CD4-positive, alpha-beta memory T cell (primary cell): ENCODE results near the gene STAMBP. TPM values are rescaled to one million over a fixed set of nuclear protein-coding genes. Genes with fewer than 3 reads are reported as not detected.

Source experiments
- CTCF ChIA-PET: fragments of 350-600 bp; sonication (Branson Sonifier 250); formaldehyde crosslinking; loops from one replicate; lab custom pipeline; 2021; ENCODE audit warnings: inconsistent platforms; ENCODE audit not compliant: partially characterized antibody; lab: Charles Lee
- POLR2A ChIA-PET: fragments of 350-600 bp; sonication (Branson Sonifier 250); formaldehyde crosslinking; loops from one replicate; lab custom pipeline; 2021; ENCODE audit not compliant: partially characterized antibody; lab: Charles Lee
- DNase-seq, 5 donors: peaks; one replicate each; pipeline versions ENCODE4 v3.0.0 to v3.0.0-alpha.2; 2020 to 2022; ENCODE audit warnings: mixed read lengths in 1 of 5
- H3K27ac ChIP-seq: one replicate; pipeline ENCODE4 v1.7.0; 2013; ENCODE audit warnings: low read depth, low read length
- H3K27me3 ChIP-seq: 2 replicates; pipeline ENCODE4 v1.7.0; 2013; ENCODE audit warnings: mild to moderate bottlenecking, low read length, moderate library complexity; ENCODE audit not compliant: insufficient read depth
- H3K36me3 ChIP-seq: 2 replicates; pipeline ENCODE4 v1.7.0; 2013; ENCODE audit warnings: mild to moderate bottlenecking, low read length, moderate library complexity; ENCODE audit not compliant: insufficient read depth
- H3K4me1 ChIP-seq: 2 replicates; pipeline ENCODE4 v1.7.0; 2013; ENCODE audit warnings: mild to moderate bottlenecking, low read length, moderate library complexity; ENCODE audit not compliant: insufficient read depth
- H3K4me3 ChIP-seq, 2 donors: one replicate each; pipeline ENCODE4 v1.7.0; 2013; ENCODE audit warnings: low read length in 2 of 2, mild to moderate bottlenecking in 1 of 2
- H3K9me3 ChIP-seq, 2 donors: one replicate each; pipeline ENCODE4 v1.7.0; 2013; ENCODE audit warnings: low read length in 2 of 2, control low read depth in 1 of 2; ENCODE audit not compliant: control insufficient read depth in 1 of 2
- H3K27ac Mint-ChIP-seq, 7 donors: one replicate each; pipeline ENCODE4 v1.8.0; 2020 to 2021; ENCODE audit warnings: mixed read lengths in 7 of 7, mild to moderate bottlenecking in 6 of 7, inconsistent platforms in 3 of 7, moderate library complexity in 3 of 7
- H3K27me3 Mint-ChIP-seq, 2 donors: one replicate each; pipeline ENCODE4 v1.8.0; 2020 to 2021; ENCODE audit warnings: mixed read lengths in 2 of 2
- H3K36me3 Mint-ChIP-seq, 2 donors: one replicate each; pipeline ENCODE4 v1.8.0; 2020 to 2021; ENCODE audit warnings: mixed read lengths in 2 of 2, inconsistent platforms in 1 of 2, mild to moderate bottlenecking in 1 of 2
- H3K4me1 Mint-ChIP-seq, 4 donors: one replicate each; pipeline ENCODE4 v1.8.0; 2020 to 2021; ENCODE audit warnings: mixed read lengths in 4 of 4, mild to moderate bottlenecking in 1 of 4
- H3K4me3 Mint-ChIP-seq, 8 donors: one replicate each; pipeline ENCODE4 v1.8.0; 2020 to 2021; ENCODE audit warnings: mixed read lengths in 8 of 8, mild to moderate bottlenecking in 7 of 8, moderate library complexity in 6 of 8, inconsistent platforms in 3 of 8
- H3K9me3 Mint-ChIP-seq, 8 donors: one replicate each; pipeline ENCODE4 v1.8.0; 2020 to 2021; ENCODE audit warnings: mixed read lengths in 8 of 8, mild to moderate bottlenecking in 5 of 8, inconsistent platforms in 3 of 8, moderate library complexity in 1 of 8
- intact Hi-C: fragments of 100-400 bp; cut with micrococcal nuclease; formaldehyde crosslinking; loops from one replicate; pipeline ENCODE4 v1.15.1; 2023
- polyA plus RNA-seq, 2 donors: library from polyadenylated mRNA; unstranded; fragments of 300-500 nt; fragmentation: Illumina TruSeq; gene quantifications; one replicate each; pipeline ENCODE4 v1.2.3, GENCODE V29; 2021
- total RNA-seq, 2 experiments: library from RNA; stranded (reverse); gene quantifications; one replicate each; pipeline ENCODE4 v1.2.3, GENCODE V29; 2021

STAMBP gene
- total and polyA plus RNA-seq, 4 experiments from 2014 or later = 34.8 to 49.5 (median 41.7) TPM

- peaks cover 28 to 44% of the 10 kb centered on the region in 2 donors for H3K36me3 Mint-ChIP-seq
Observed at GRCh38 chr2:73832930-73833329, 4.2 kb downstream of the STAMBP start.

GRCh38 chr2:73836141-73836943, 7.6 kb downstream of the STAMBP start:
- H3K4me1 Mint-ChIP-seq = peaks cover 23 to 41% (median 26%) of the 10 kb centered on the region in 4 donors
- peaks cover 37 to 50% of the 10 kb centered on the region in 2 donors for H3K36me3 Mint-ChIP-seq
- Histone ChIP-seq H3K36me3 (peaks cover 3% of the 10 kb centered on the region), H3K4me3 (no peak overlapping the region), H3K27ac (no peak overlapping the region), H3K4me1 (peaks cover 9% of the 10 kb centered on the region), H3K27me3 (no peaks in the 10 kb centered on the region), H3K9me3 (no peaks in the 10 kb centered on the region)
- CTCF ChIA-PET = no interaction called here
- POLR2A ChIA-PET = interaction anchor here (0.6 kb wide), 1 partner anchor 8 kb away, joined by 3 read pairs; the partner anchor contains the start of gene STAMBP
- H3K9me3 Mint-ChIP-seq = peaks cover 0 to 3% (median 0%) of the 10 kb centered on the region in 8 donors
- intact Hi-C loops = no loop called here
- DNase-seq = no peak
- no peak overlapping the region for H3K4me3 Mint-ChIP-seq
- H3K27ac Mint-ChIP-seq = no peak overlapping the region
- no peaks in the 10 kb centered on the region for H3K27me3 Mint-ChIP-seq

More at GRCh38 chr2:73832930-73833329, 4.2 kb downstream of the STAMBP start:
- intact Hi-C loops = no loop called here
- peaks cover 0 to 3% (median 0%) of the 10 kb centered on the region in 8 donors for H3K9me3 Mint-ChIP-seq
- Histone ChIP-seq H3K4me3 (no peak overlapping the region), H3K27me3 (no peaks in the 10 kb centered on the region), H3K27ac (no peak overlapping the region), H3K4me1 (peaks cover 37% of the 10 kb centered on the region), H3K36me3 (peaks cover 3% of the 10 kb centered on the region), H3K9me3 (no peaks in the 10 kb centered on the region)
- no peak for DNase-seq
- peaks cover 36 to 53% (median 38%) of the 10 kb centered on the region in 4 donors for H3K4me1 Mint-ChIP-seq
- H3K27me3 Mint-ChIP-seq = no peaks in the 10 kb centered on the region
- no peak overlapping the region for H3K4me3 Mint-ChIP-seq
- ChIA-PET POLR2A (no interaction called here), CTCF (interaction anchor here (0.6 to 1.3 kb wide), 3 partner anchors 9 to 559 kb away, joined by 3 to 4 read pairs (median 3); no protein-coding TSS in a partner anchor)
- peak overlapping the region in 4 of 7 donors; percentile 1 to 58 (median 34) for H3K27ac Mint-ChIP-seq

- Mint-ChIP-seq H3K27me3 (no peaks in the 10 kb centered on the region), H3K4me3 (no peak overlapping the region), H3K27ac (peak overlapping the region in 5 of 7 donors; percentile 14 to 65 (median 22)), H3K36me3 (peaks cover 29 to 47% of the 10 kb centered on the region in 2 donors), H3K9me3 (no peaks in the 10 kb centered on the region), H3K4me1 (peaks cover 16 to 37% (median 23%) of the 10 kb centered on the region in 4 donors)
- Histone ChIP-seq H3K9me3 (no peaks in the 10 kb centered on the region), H3K4me3 (no peak overlapping the region), H3K36me3 (peaks cover 3% of the 10 kb centered on the region), H3K27ac (no peak overlapping the region), H3K27me3 (no peaks in the 10 kb centered on the region), H3K4me1 (peaks cover under 1% of the 10 kb centered on the region)
- intact Hi-C loops = no loop called here
- ChIA-PET POLR2A (no interaction called here), CTCF (interaction anchor here (0.9 to 2.1 kb wide), 4 partner anchors 9 to 497 kb away, joined by 3 to 8 read pairs (median 4); partner anchors contain the start of gene STAMBP)
- no peak for DNase-seq
Observed at GRCh38 chr2:73837847-73838585, 9.3 kb downstream of the STAMBP start.

- Histone ChIP-seq H3K36me3 (peaks cover 5% of the 10 kb centered on the region), H3K27me3 (no peaks in the 10 kb centered on the region), H3K27ac (no peak overlapping the region), H3K4me3 (no peak overlapping the region), H3K4me1 (no peaks in the 10 kb centered on the region), H3K9me3 (no peaks in the 10 kb centered on the region)
- Mint-ChIP-seq H3K4me1 (peaks cover 16 to 37% (median 22%) of the 10 kb centered on the region in 4 donors), H3K27me3 (no peaks in the 10 kb centered on the region), H3K36me3 (peaks cover 23 to 48% of the 10 kb centered on the region in 2 donors), H3K4me3 (no peak overlapping the region), H3K27ac (peak overlapping the region in 5 of 7 donors; percentile 4 to 19 (median 12)), H3K9me3 (no peaks in the 10 kb centered on the region)
- ChIA-PET POLR2A (interaction anchor here (0.5 kb wide), 1 partner anchor 33 kb away, joined by 7 read pairs; no protein-coding TSS in a partner anchor), CTCF (interaction anchor here (0.9 to 2.1 kb wide), 5 partner anchors 10 to 496 kb away, joined by 3 to 8 read pairs (median 4); partner anchors contain the start of gene STAMBP)
- DNase-seq = no peak
- intact Hi-C loops = no loop called here
Observed at GRCh38 chr2:73838889-73839534, 10.3 kb downstream of the STAMBP start.

- peaks cover 13% of the 10 kb centered on the region for H3K36me3 ChIP-seq
- ChIA-PET CTCF (interaction anchor here (1.4 to 2.1 kb wide), 2 partner anchors 15 to 16 kb away, joined by 3 to 8 read pairs; no protein-coding TSS in a partner anchor), POLR2A (interaction anchor here (0.5 kb wide), 1 partner anchor 32 kb away, joined by 7 read pairs; no protein-coding TSS in a partner anchor)
- Mint-ChIP-seq H3K27me3 (no peaks in the 10 kb centered on the region), H3K9me3 (no peaks in the 10 kb centered on the region), H3K4me3 (no peak overlapping the region), H3K27ac (peak overlapping the region in 2 of 7 donors; percentile 15 to 20), H3K36me3 (peaks cover 24 to 51% of the 10 kb centered on the region in 2 donors), H3K4me1 (peaks cover 16 to 32% (median 20%) of the 10 kb centered on the region in 4 donors)
- intact Hi-C loops = no loop called here
- H3K4me3 ChIP-seq = no peak overlapping the region
- no peaks in the 10 kb centered on the region for H3K27me3 ChIP-seq
- H3K27ac ChIP-seq = no peak overlapping the region
- H3K4me1 ChIP-seq = no peaks in the 10 kb centered on the region
- DNase-seq = no peak
- H3K9me3 ChIP-seq = no peaks in the 10 kb centered on the region
Observed at GRCh38 chr2:73839653-73840411, 11.1 kb downstream of the STAMBP start.
